DMS114 treated with DMSO at 0.1 percent for 48 hours (cell line): ENCODE data around the gene BARD1.
"Not testable (repeated sequence)": the region's sequence is repeated elsewhere in the genome, so short reads cannot be mapped to it uniquely, and the experiment has no call there.

Source experiments
- DNase-seq: peaks from one replicate; lab custom pipeline; 2025; ENCODE audit not compliant: unreplicated experiment; lab: John Stamatoyannopoulos, UW

BARD1 gene

DNA sequence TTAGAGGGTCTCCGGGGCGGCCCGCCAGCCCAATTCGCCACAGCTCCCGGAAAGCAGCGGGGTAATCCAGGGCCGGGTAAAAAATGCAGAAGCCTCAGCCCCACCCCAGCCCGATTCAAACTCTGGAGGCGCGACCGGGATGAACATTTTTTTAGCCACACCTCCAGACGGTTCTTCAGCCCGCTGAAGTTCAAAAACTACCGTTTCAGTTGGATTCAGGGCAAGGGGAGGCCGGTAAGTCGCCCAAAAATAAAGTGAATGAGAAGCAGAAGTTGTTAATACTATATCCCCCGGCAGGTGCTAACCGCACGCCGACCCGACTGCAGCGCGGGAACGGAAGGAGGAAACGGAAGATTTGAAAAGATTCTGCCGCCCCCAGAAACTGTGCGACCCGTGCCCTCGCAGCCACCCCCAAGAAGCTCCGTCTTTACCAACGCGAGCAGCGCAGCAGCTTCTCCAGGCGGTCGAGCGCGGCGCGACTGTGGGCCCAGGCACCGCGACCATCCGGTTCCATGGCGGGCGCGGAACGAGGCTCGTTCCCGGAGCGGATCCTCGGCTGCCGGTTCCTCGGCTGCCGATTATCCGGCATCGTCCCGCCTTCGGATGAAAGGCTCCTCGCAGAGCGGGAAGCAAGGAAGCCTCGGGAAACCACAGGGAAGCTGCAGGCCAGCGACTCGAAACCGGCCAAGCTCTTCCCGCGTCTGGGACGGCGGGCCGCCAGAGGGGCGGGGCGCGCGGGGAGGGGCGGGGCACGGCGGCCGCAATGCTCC lies at the start of gene BARD1:
BARD1 (minus strand) TSS at position 703 of the 770 bp plus-strand sequence; CDS start at position 589, 114 bp downstream.
- DNase-seq = peak; percentile 32

DNA sequence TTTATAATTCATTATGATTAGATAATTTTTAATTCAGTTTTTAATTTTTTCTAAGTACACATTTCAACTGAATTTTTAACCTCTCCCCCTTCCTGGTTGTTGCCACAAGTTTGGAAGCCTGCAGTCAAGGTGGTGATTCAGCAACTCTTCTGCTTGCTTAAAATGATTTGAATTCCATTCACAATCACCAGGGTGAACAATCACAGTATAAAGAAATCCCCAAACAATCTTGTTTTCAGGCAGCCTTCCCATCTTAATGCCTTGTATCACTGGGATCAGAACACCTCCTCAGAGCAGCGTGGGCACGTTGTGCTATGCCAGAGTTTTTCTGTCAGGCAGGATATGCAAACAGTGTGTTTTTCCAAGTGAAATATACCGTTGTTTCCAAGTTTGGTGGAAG lies 46.7 kb upstream of the BARD1 start:
- no peak for DNase-seq

DNA sequence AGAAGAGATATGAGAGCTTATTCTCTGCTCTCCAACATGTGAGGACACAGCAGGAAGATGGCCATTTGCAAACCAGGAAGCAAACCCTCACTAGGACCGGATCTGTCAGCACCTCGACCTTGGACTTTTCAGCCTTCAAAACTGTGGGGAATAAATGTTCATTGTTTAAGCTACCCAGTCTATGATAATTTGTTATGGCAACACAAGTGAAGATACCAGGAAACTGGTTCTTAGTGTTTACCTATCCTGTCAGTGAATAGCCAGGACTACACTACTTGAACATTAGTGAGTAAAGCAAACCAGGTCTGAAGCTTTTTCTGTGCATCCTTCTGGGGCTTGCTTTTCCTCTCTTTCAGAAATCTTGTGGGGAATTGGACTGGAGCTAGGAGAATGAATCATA lies 44.4 kb upstream of the BARD1 start:
- DNase-seq = no peak

DNA sequence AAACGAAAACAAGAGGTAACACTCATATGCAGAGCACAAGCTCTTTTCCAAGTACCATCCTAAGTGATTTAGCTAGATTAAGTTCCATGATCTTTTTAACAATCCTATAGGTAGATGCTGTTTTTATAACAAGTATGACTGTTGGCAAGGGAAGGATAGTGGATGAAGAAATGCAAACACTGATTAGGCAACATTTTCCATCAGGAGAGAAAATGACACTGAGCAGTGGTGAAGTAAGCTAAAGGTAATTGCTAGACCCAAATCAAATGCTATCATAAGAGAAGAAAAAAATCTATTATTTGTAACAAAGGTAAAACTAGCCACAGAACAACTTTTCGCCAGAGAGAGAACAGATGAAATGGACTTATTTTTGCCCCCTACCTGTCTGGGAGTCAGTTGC lies 34.3 kb upstream of the BARD1 start:
- DNase-seq = no peak

DNA sequence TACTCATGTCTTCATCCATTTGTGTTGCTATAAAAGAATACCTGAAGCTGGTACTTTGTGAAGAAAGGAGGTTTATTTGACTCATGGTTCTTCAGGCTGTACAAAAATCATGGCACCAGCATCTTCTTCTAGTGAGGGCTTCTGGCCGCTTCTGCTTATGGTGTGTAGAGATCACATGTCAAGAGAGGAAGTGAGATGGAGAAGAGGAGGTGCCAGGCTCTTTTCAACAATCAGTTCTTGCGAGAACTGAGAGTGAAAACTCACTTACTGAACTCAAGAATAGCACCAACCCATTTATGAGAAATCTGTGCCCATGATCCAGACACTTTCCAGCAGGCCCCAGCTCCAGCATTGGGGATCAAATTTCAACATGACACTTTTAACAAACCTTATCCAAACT lies 30.0 kb upstream of the BARD1 start:
- DNase-seq = no peak

DNA sequence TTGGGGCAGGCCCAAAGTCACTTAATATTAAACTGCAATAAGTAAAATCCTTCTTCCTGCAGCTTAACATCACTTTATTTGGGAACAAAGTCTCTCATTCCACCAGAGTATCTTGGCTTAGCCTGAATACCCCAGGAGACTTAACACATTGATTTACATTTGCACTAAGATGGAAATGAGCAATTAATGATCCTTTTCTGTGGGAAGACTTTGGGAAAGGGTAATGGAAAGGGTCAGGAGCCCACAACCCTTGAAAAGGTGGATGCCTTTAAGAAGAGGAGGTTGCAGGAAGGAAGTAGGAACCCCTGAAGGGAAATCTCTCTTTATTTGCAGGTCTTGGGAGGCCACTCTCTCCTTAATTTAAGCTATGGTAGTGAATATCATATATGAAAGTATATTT lies 28.0 kb upstream of the BARD1 start:
- no peak for DNase-seq

DNA sequence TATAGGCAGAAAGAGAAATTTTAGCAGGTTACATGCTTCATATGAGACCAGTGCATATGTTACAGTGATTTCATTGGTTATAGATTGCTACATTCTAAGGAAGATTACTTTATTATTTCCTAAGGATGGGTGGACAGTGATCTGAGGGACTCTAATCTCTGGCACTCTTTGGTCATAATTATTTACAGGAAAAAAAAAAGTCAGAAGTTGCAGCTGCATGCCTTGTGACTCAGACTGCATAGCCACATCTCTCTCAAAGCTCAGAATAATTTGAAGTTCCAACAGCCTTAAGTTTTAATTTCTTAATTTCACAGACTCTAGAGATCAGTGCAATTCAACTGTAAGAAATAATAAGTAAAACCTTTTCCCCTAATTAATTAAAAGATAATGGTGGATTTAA lies 27.1 kb upstream of the BARD1 start:
- no peak for DNase-seq

DNA sequence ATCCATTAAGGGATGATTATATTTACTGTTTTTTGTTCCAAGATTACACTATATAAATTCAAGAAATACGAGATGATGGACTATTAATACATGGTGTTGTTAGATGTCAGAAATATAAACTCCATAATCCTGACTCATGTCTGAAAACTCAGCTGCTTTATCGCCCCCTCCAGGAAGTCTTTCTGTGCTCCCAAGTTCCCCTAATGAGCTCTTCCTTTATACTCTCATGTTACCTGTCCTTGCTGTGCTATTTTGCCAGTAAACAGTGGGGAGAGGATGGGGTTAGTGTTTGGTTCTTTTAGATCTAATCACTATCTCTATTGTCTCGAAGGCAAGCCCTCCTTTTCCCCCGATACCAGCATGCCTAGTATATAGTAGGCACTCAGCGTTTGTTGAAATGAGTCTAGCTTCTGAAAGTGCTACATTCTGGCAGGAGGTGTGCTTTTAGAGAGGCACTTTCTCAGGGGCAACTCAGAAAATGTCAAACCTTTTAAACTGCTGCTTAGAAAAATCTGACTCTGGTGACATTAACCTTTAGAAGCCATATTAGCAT lies 21.4 kb upstream of the BARD1 start:
- no peak for DNase-seq

DNA sequence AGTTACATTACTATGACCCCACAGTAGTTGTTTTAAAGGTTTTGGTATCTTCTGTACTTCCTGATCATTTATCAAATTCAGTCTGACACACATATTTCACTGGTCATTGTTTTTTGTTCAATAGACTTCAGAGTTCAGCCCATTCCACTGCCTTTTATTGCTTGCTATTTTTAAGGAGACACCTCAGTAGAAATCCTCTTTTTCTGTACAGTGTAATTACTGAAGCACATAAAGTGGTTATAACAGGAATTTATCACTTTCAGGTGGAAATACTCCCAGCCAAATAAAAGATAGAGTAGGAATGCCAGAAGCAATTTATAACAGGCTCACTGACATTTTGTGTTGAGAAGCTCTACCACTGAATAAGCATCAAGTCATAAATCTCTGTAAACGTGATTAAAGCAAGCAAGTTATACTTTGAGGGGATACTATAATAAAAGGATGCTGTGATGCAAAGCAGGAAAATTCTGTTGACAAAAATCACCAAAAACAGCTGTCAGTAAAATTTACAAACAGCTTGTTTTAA lies 6.6 kb upstream of the BARD1 start:
- DNase-seq = no peak

DNA sequence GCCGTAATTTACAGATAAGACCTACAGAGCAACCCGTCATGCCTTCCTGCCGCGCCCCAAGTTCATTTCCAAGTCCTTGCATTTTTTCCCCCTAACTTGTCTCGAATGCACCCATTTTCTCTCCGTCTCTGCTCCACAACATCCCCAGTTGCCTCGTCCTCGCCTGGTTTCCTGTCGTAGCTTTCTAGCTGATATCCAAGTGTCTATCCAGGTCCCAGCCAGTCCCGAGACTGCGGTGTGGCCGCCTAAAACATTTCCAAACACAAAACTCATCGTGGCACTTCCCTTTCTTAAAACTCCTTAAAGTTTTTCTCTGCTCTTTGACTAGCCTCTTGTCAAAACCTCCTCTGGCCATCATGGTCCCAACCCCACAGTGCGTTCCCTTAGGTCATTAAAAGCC lies 1.2 kb upstream of the BARD1 start:
- no peak for DNase-seq

DNA sequence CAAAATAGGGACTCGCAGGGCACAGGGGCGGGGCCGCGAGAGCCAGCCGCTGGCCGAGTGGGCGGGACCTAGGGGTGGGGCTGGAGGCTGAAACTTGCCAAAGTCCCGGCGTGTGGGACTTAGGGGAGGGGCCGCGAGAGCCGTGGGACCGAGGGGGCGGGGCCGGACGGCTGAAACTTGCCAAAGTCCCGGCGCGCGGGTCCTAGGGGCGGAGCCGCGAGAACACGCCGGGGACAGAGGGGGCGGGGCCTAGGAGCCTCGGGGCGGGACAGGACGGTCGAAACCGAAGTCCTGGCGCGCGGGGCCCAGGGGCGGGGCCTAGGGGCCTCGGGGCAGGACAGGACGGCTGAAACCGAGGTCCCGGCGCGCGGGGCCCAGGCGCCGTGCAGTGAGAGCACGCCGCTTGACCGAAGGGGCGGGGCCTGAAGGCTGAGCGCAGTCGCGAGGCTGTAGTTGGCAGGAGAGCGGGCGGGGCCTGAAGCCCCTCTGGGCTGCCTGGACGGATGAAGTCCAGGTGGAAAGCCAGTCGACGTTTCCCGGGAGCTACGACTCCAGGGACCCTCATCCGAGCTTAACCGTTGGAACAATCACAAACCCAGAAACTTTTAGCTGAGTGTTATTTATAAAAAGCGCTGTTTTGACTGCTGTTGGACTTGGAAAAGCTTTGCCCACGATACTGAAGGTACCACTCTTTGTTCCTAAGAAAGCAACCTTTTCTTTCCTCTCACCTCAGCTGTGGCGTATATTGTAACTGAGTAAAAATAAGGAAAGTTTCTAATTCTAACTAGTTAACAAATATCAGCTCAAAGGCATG lies 475 bp upstream of the BARD1 start:
- peak; percentile 90 for DNase-seq

DNA sequence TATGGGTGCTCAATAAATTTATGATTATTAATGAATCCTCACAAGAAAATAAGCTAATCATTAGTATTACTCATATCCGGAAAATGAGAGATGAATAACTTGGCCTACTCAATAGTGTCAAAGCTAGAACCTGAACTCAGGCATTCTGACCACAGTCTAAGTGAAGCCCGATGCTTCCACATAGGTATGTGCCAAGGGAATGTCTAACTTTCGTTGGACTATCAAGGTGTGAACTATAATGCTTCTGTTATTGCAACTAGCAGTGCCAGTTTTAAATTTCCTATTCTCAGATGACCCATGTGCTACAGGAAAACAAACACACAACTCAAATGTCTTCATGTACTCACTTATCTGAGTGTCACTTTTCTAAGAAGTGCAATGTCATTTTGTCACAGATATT lies 1.8 kb downstream of the BARD1 start:
- DNase-seq = no peak

DNA sequence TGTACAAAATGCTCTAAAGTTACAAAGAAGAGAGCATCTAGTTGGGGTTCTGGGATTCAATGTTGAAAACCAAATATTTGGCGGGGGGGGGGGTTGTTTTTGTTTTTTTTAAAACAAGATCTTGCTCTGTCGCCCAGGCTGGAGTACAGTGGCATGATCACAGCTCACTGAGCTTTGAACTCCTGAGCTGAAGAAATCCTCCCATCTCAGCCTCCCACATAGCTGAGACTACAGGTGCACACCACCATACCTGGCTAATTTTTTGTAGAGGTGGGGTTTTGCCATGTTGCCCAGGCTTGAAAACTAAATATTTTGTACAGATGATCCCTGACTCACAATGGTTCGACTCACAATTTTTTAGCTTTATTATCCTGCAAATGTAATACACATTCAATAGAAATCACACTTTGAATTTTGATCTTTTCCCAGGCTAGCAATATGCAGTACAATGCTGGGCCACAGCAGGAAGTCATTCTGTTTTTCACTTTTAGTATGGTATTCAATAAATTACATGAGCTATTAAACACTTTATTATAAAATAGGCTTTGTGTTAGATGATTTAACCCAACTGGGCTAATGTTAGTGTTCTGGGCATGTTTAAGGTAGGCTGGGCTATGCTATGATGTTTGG lies 7.6 kb downstream of the BARD1 start:
- DNase-seq = no peak

DNA sequence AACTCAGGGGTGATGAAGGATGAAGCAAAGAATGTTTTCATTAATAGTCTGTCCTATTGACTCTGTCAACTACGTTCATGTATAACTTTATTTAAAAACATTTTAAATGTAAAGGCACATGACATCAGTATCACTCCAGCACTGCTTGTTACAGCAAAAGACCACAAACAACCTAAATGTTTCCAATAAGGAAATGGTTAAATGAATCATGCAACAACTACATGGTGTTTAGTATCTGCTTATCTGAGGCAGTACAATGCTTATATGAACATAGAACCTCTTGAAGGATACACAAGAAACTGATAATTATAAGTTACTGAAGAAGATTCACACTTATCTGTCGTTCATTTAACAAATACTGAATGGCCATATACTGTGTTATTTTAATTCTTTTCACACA lies 8.4 kb downstream of the BARD1 start:
- no peak for DNase-seq

DNA sequence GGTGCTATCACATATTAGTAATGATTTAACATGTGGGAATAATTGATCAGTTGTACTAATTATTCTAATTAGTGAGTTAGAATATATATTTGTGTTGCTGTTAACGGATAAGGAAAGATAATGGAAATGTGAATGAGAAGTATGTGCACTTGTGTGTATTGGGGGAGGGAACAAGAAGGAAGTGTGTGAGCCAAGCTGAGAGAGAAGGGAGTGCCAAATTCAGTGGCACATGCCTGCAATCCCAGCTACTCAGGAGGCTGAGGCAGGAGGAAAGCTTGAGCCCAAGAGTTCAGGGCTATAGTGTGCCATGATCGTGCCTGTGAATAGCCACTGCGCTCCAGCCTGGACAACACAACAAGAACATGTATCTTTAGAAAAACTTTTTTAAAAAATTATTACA lies 9.3 kb downstream of the BARD1 start:
- no peak for DNase-seq

DNA sequence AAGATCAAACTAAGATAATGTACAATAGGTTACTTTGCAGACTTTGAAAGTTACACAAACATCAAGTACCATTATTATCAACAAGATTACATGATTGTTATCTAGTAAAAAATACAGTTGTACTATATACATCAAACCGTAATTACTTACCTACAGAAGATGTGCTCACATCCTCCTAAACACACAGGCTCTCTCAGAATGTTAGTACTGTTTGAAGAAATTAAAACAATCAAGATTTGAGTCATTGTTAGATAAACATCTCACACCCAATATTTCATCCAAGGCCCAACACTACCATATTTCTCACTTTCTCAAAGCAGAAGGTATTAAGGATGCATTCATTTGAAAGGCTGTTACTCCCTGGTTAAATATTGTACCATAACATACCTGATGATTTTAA lies 12.6 kb downstream of the BARD1 start:
- no peak for DNase-seq

DNA sequence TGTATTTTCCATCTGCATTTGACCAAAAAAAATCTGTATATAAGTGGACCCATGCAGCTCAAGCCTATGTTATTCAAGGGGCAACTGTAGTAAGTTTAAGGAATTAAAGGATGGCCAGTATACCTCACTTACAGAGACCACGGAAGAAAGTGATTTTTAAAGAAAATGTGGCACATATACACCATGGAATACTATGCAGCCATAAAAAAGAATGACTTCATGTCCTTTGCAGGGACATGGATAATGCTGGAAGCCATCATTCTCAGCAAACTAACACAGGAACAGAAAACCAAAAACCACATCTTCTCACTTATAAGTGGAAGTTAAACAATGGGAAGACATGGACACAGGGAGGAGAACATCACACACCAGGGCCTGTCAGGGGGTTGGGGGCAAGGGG lies 26.3 kb downstream of the BARD1 start:
- not testable (repeated sequence) for DNase-seq

DNA sequence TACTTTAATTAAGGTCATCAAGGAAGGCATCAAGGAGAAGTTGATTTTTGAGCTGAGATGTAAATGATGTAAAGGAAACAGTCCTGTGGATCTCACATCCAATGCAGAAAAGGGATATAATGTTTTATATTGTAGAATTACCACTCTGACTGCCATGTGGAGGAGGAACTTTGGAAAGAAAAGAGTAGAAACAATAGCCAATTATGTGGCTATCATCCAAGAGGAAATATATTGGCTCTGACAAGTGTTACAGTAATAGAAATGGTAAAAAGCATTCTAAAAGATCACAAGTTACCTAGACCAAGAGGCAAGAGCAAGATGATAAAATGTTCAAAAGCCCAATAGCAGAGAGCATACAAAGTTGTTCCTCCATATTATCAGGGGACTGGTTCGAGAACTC lies 26.8 kb downstream of the BARD1 start:
- DNase-seq = no peak

DNA sequence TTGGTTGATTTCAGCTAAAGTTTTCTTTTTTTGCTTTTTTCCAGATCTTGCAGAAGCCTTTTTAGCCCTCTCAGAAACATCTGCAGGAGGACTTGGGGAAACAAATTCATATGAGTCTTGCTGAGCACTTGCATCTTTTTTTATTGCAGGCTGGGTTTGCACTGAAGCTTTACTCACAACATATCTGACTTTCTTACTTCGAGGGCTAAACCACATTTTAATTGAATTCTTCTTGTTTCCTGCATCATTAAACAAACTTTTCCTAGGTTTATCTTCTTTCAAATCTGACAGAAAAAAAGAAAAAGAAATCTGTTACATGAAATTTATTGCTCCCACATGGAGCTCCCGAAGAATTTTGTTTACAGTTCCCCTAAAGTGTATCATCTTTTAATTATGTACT lies 28.3 kb downstream of the BARD1 start:
- no peak for DNase-seq

DNA sequence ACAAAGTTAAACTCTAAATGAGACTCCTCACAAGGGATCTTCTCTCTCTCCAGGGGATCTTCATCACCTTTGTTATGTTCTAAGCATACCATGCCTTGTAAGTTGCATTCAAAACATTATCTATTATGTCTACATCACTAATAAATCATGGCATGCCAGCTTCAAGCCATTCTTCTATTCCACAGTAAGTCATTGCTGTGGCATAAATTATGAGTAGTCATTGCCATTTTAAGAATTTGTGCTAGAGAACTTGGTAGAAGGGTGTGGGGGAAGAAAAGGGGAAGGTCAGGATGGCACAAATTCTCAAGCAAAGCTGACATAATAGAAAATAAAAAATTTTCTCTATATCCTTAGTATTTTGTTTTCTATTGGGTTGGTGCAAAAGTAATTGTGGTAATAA lies 33.5 kb downstream of the BARD1 start:
- no peak for DNase-seq

DNA sequence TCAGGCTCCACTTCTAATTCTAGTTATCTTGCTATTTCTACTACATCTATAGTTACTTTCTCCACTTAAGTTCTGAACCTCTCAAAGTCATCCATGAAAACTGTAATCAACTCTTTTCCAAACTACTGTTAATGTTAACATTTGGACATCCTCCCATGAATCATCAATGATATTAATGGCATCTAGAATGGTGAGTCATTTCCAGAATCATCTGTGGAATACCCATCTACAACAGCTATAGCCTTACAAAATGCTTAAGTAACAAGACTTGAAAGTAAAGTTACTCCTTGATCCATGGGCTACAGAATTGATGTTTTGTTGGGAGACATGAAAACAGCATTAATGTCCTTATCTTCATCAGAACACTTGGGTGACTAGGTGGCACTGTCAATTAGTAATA lies 35.4 kb downstream of the BARD1 start:
- DNase-seq = no peak
